Measurements from ENCODE around the gene CCDC171.
"Not testable (repeated sequence)": the region's sequence is repeated elsewhere in the genome, so short reads cannot be mapped to it uniquely, and the experiment has no call there.

CCDC171 gene

DNA sequence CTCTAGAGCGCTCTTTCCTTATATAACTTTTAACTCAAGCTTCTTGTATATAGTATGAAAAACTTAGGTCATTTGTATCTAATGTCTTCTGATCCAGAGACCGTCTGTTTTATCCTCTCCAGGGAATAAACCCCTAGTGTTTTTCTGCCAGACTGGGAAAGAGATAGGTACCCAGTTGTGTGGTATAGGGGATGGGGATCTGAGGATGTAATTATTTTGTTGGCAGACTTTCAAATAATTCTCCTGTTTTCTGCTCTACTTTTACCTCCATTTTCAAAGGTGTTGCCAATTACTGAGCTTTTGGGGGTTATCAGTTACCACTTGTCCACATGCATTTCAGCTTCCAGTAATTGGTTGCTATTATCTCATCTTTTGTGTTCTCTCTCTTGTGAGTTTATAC is 17.9 kb downstream of the CCDC171 start:
- no peak for DNase-seq

GRCh38 chr9:15572200-15572770 is 19.4 kb downstream of the CCDC171 start:
- DNase-seq, result no peak

GRCh38 chr9:15576350-15577050 is 23.7 kb downstream of the CCDC171 start:
- DNase-seq, result no peak

GRCh38 chr9:15578714-15579113 is 25.9 kb downstream of the CCDC171 start:
- DNase-seq, result no peak

GRCh38 chr9:15584379-15584778 is 31.5 kb downstream of the CCDC171 start:
- DNase-seq, result no peak

GRCh38 chr9:15592317-15592716 is 39.5 kb downstream of the CCDC171 start:
- no peak for DNase-seq

- DNase-seq, result not testable (repeated sequence)
These were observed 40.1 kb downstream of the CCDC171 start for GRCh38 chr9:15592940-15593339.

DNA sequence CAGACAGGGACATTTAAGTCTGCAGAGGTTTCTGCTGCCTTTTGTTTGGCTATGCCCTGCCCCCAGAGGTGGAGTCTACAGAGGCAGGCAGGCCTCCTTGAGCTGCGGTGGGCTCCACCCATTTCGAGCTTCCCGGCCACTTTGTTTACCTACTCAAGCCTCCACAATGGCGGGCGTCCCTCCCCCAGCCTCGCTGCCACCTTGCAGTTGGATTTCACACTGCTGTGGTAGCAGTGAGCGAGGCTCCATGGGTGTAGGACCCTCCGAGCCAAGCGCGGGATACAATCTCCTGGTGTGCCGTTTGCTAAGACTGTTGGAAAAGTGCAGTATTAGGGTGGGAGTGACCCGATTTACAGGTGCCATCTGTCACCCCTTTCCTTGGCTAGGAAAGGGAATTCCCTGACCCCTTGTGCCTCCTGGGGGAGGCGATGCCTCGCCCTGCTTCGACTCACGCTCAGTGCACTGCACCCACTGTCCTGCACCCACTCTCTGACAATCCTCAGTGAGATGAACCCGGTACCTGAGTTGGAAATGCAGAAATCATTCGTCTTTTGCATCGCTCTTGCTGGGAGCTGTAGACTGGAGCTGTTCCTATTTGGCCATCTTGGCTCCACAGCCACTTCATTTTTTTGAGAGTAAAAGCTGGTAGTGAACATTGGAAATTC is 48.0 kb downstream of the CCDC171 start:
- DNase-seq, result not testable (repeated sequence)

DNA sequence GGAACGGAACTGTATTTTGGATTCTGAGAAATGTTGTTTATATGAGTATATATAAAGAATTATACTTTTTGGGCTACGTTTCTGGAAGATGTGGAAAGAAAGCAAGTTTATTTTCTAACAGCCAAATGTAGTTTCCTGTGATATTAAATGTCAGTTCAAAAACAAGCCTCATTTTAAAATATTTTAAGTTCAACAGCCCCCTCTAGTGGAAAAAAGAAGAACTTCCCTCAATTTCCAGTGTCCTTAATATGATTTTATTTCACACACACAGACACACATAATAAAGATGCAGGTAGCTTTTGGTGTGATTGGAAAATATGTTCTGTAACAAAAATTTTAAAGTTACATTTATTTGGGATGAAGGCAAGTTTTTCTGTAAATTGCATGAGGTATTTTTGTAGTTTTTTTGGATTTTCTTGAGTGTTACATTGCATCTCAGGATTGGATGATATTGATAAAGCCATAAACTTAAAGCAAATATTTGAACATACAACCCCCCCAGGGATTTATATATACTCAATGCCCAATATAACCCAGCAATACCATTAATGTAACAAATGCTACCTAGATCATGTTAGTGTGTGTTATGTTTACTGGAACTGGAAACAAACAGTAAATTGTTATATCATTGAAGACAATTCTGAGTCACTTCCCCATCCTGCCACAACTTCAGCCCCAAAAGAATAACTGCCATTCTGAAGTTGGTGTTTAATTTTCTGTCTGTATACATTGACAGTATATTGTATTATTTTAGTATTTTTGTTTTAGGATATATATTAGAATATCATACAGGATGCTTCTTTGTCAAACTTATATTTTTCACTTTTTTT is 54.0 kb downstream of the CCDC171 start:
- no peak for DNase-seq

- no peak for DNase-seq
These were observed 60.1 kb downstream of the CCDC171 start for GRCh38 chr9:15612962-15613361.

- DNase-seq, result no peak
These were observed 64.9 kb downstream of the CCDC171 start for GRCh38 chr9:15617782-15618181.

- no peak for DNase-seq
These were observed 65.9 kb downstream of the CCDC171 start for GRCh38 chr9:15618540-15619331.

DNA sequence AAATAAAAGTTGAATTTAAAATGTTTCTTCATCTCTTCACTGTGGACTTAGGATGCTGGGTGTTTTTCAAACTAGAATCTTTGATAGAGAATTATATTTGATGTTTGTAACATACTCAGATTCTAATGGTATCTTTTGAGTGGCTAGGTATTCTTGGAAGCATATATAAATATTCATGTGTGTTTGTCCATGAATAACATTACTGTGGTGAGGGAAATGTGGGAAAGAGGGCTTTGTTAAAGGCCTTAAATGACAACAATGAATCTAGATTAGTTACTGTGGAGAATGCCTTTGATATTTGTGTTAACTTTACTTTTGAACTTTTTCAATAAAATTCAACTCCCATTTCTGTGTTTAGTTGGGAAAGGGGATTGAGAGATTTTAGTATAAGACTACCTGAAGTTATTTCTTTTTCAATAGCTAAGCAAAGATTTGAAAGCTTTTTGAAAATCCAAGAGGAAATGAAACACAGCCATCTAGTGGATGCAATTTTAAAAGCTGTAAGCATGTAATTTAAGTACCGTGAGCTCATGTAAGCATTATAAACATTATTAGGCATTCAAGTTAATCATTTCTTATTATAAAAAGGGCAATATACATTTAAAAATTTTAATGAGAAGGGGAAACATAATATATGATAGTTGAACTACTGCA is 69.6 kb downstream of the CCDC171 start:
- no peak for DNase-seq

- DNase-seq, result no peak
These were observed 82.9 kb downstream of the CCDC171 start for GRCh38 chr9:15635752-15636151.

DNA sequence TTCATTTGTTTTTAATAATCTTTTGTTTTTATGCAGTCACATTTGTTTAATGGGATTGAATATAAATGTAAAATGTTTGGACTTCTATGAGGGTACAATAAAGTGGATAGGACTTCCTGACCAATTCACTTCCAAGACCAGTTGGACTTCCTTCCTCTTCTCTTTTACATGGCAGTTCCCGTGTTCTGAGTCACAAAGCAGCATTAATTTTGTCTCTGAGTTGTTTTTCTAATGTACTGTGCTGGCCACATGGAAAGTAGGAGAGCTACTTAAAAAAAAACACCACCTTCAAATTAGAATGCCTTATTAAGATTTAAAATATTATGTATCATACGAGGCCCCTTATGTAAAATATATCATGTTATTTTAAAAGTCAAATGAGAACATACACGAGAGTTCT is 87.3 kb downstream of the CCDC171 start:
- DNase-seq, result no peak

DNA sequence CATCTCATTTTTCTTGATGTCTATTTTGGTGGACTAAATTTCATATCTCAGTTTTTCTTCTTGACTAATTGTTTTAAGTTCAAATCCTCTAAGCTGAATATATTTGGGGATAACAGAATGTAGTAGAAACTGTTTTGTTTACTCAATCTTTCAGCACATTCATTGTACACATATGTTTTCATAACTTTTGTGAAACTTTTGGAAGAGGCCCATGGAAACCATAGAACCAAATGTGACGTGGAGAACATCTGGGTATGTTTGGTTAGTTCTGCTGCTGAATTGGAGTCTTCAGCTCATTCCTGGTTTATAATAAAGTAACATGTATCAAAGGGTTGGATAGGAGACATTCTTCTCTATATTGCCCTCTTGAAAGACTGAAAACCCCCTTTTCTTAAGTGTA is 88.4 kb downstream of the CCDC171 start:
- no peak for DNase-seq

GRCh38 chr9:15642369-15642962 is 89.6 kb downstream of the CCDC171 start:
- no peak for DNase-seq

DNA sequence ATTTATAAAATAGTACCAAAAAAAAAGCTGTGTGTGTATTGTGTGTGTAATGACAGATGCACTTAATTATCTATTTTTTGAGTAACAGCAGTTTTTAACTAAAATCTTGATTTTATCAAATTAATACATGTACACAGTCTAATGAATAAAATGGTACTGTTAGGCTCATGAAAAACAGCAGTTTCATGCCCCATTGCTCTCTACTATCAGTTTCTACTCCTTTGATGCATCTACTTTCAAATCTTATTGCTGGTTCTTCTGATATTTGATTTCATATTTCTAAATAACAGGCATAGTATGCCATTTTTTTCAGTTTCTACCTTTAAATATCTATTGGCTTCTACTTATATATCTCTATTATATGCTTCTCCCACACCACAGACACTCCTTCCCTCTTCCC is 117.4 kb downstream of the CCDC171 start:
- no peak for DNase-seq

DNA sequence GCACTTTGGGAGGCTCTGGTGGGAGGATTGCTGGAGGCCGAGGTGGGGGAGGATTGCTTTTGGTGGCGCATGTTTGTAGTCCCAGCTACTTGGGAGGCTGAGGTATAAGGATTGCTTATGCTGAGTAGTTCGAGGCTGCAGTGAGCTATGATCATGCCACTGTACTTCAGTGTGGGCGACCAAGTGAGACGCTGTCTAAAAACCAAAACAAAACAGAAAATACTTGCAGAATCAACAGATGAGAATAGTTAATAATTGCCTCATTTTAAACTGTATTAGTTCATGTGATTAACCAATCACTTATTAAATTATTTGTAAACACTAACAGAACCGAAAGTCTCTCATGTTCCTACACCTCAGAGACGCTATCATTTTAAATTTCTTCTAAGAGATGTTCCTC is 118.1 kb downstream of the CCDC171 start:
- DNase-seq, result no peak

DNA sequence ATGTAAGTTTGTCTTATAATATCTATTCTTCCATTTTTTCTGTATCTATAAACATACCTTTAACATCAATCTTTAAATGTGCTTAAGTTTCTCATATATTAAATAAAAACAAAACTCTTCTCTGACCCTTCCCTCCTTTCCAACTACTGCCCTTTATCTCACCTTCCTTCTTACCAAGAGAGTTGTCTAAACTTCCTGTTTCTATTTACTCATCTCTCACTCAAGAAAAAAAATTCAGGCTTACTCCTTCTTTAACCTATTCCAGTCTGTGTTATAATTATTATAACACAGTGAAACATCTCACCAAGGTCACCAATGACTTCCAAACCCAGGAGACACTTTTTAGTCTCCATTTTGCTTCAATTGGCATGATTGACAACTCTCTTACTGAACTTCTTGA is 140.9 kb downstream of the CCDC171 start:
- no peak for DNase-seq

GRCh38 chr9:15696979-15697378 is 144.1 kb downstream of the CCDC171 start:
- DNase-seq, result no peak

DNA sequence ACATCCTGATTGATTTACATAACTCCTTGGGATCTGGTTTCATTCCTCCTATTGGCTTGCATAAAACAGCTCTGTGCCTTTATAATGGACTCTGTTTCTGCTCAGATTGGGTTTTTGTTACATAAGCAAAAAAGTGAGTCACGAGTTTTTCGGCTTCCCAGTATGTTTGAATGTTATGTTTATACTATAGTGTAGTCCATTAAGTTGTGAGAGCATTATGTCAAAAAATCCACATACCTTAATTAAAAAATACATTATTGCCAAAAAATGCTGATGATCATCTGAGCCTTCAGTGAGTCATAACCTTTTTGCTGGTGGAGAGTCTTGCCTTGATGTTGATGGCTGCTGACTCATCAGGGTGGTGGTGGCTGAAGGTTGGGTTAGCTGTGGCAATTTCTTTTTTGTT is 144.6 kb downstream of the CCDC171 start:
- DNase-seq, result no peak
